Glutamatergic neuron (in vitro differentiated cells): ENCODE results near the gene SGCB. TPM values are rescaled to one million over a fixed set of nuclear protein-coding genes. Genes with fewer than 3 reads are reported as not detected.

Source experiments
- DNase-seq: peaks from one replicate; pipeline ENCODE4 v3.0.0; 2022
- H3K27ac Mint-ChIP-seq: one replicate; pipeline ENCODE4 v1.8.0; 2020; ENCODE audit warnings: mild to moderate bottlenecking, mixed read lengths, inconsistent platforms; ENCODE audit not compliant: unreplicated experiment
- H3K27me3 Mint-ChIP-seq: one replicate; pipeline ENCODE4 v1.8.0; 2020; ENCODE audit warnings: mild to moderate bottlenecking, moderate library complexity, mixed read lengths, inconsistent platforms; ENCODE audit not compliant: unreplicated experiment
- H3K36me3 Mint-ChIP-seq: one replicate; pipeline ENCODE4 v1.8.0; 2020; ENCODE audit warnings: mild to moderate bottlenecking, mixed read lengths, inconsistent platforms; ENCODE audit not compliant: unreplicated experiment
- H3K4me1 Mint-ChIP-seq: one replicate; pipeline ENCODE4 v1.8.0; 2020; ENCODE audit warnings: mild to moderate bottlenecking, low read depth, mixed read lengths, inconsistent platforms; ENCODE audit not compliant: unreplicated experiment
- H3K4me3 Mint-ChIP-seq: one replicate; pipeline ENCODE4 v1.8.0; 2020; ENCODE audit warnings: mild to moderate bottlenecking, mixed read lengths, inconsistent platforms; ENCODE audit not compliant: unreplicated experiment
- H3K9me3 Mint-ChIP-seq: one replicate; pipeline ENCODE4 v1.8.0; 2020; ENCODE audit warnings: mild to moderate bottlenecking, moderate library complexity, mixed read lengths, inconsistent platforms; ENCODE audit not compliant: unreplicated experiment
- CTCF ChIP-seq: fragments of 200-600 bp; sonication (generic); IDR thresholded peaks from one replicate; pipeline ENCODE4 v1.5.0; 2021; ENCODE audit not compliant: partially characterized antibody, unreplicated experiment
- total RNA-seq: library from RNA; stranded (reverse); fragmentation: NEBNext Ultra II Directional; extraction: Animal tissue kit (Norgen Biotek cat#: 25700); gene quantifications from one replicate; pipeline ENCODE4 v1.2.1, GENCODE V29; 2021; ENCODE audit not compliant: unreplicated experiment

SGCB gene
- total RNA-seq, 1 donor from 2014 or later: 169 TPM

- Mint-ChIP-seq H3K4me3 (no peak overlapping the region), H3K36me3 (no peaks in the 10 kb centered on the region), H3K9me3 (no peaks in the 10 kb centered on the region), H3K27ac (no peak overlapping the region), H3K4me1 (no peaks in the 10 kb centered on the region), H3K27me3 (no peaks in the 10 kb centered on the region)
- TF ChIP-seq CTCF: no peak
- DNase-seq: no peak
Measured at GRCh38 chr4:52004414-52004813, 33.7 kb downstream of the SGCB start.

GRCh38 chr4:52001616-52002015 lies 36.5 kb downstream of the SGCB start:
- no peak for DNase-seq
- no peak overlapping the region for H3K4me3 Mint-ChIP-seq
- H3K9me3 Mint-ChIP-seq: peaks cover 2% of the 10 kb centered on the region
- H3K27me3 Mint-ChIP-seq: peaks cover 2% of the 10 kb centered on the region
- H3K4me1 Mint-ChIP-seq: no peaks in the 10 kb centered on the region
- TF ChIP-seq CTCF: no peak
- H3K27ac Mint-ChIP-seq: no peak overlapping the region
- H3K36me3 Mint-ChIP-seq: peaks cover 4% of the 10 kb centered on the region

GRCh38 chr4:51999250-51999649 lies 38.8 kb downstream of the SGCB start:
- Mint-ChIP-seq H3K27ac (no peak overlapping the region), H3K27me3 (peaks cover 2% of the 10 kb centered on the region), H3K9me3 (peaks cover 3% of the 10 kb centered on the region), H3K36me3 (peaks cover 12% of the 10 kb centered on the region), H3K4me3 (no peak overlapping the region), H3K4me1 (no peaks in the 10 kb centered on the region)
- no peak for TF ChIP-seq CTCF
- no peak for DNase-seq

- peaks cover 3% of the 10 kb centered on the region for H3K9me3 Mint-ChIP-seq
- H3K27ac Mint-ChIP-seq: no peak overlapping the region
- H3K27me3 Mint-ChIP-seq: peaks cover 2% of the 10 kb centered on the region
- TF ChIP-seq CTCF: no peak
- peaks cover 14% of the 10 kb centered on the region for H3K36me3 Mint-ChIP-seq
- H3K4me3 Mint-ChIP-seq: no peak overlapping the region
- H3K4me1 Mint-ChIP-seq: no peaks in the 10 kb centered on the region
- DNase-seq: no peak
Measured at GRCh38 chr4:51998837-51999236, 39.3 kb downstream of the SGCB start.

- H3K27ac Mint-ChIP-seq: no peak overlapping the region
- no peak overlapping the region for H3K4me3 Mint-ChIP-seq
- peaks cover 4% of the 10 kb centered on the region for H3K27me3 Mint-ChIP-seq
- no peak for DNase-seq
- H3K9me3 Mint-ChIP-seq: peaks cover 5% of the 10 kb centered on the region
- no peak for TF ChIP-seq CTCF
- no peaks in the 10 kb centered on the region for H3K4me1 Mint-ChIP-seq
- peaks cover 14% of the 10 kb centered on the region for H3K36me3 Mint-ChIP-seq
Measured at GRCh38 chr4:51997647-51998046, 40.5 kb downstream of the SGCB start.
